ENCODE data around the gene LRRC15.

GRCh38 chr3:194377708-194378107 is 8.2 kb upstream of the LRRC15 start:
- TF ChIP-seq, protein P1, sequence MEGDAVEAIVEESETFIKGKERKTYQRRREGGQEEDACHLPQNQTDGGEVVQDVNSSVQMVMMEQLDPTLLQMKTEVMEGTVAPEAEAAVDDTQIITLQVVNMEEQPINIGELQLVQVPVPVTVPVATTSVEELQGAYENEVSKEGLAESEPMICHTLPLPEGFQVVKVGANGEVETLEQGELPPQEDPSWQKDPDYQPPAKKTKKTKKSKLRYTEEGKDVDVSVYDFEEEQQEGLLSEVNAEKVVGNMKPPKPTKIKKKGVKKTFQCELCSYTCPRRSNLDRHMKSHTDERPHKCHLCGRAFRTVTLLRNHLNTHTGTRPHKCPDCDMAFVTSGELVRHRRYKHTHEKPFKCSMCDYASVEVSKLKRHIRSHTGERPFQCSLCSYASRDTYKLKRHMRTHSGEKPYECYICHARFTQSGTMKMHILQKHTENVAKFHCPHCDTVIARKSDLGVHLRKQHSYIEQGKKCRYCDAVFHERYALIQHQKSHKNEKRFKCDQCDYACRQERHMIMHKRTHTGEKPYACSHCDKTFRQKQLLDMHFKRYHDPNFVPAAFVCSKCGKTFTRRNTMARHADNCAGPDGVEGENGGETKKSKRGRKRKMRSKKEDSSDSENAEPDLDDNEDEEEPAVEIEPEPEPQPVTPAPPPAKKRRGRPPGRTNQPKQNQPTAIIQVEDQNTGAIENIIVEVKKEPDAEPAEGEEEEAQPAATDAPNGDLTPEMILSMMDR (conservative IDR thresholded peaks at IDR 0.05 in 1 of 2, IDR thresholded peaks at IDR 0.05 in 1 of 2; ENCODE audit: extremely low read depth in 1 of 2, insufficient read depth in 1 of 2, low read depth in 1 of 2, low read length in 2 of 2), result no peak
- no peak for TF ChIP-seq EZH2 (IDR thresholded peaks at IDR 0.05; ENCODE audit: borderline replicate concordance, low read length)
